T-helper 2 cell (primary cell): Measurements from ENCODE around the gene AMPD2.
"Not testable (repeated sequence)": the region's sequence is repeated elsewhere in the genome, so short reads cannot be mapped to it uniquely, and the experiment has no call there.

Source experiments
- DNase-seq, 5 experiments: peaks; one replicate each; pipeline versions ENCODE4 v3.0.0 to v3.0.0-alpha.2; 2012 to 2022

Gene AMPD2

GRCh38 chr1:109653306-109653705 is 33.7 kb downstream of the AMPD2 start:
- no peak for DNase-seq

GRCh38 chr1:109654519-109654918 is 34.9 kb downstream of the AMPD2 start:
- DNase-seq: no peak

GRCh38 chr1:109655615-109656519 is 36.2 kb downstream of the AMPD2 start, which contains the start of gene GSTM4:
Gene GSTM4 (plus strand): TSS chr1:109656099. CDS start chr1:109656390, 291 bp downstream.
- DNase-seq: peak; percentile 23 to 70 (median 39)

- DNase-seq: no peak
Measured at GRCh38 chr1:109657395-109657794, 37.8 kb downstream of the AMPD2 start.

- no peak for DNase-seq
Measured at GRCh38 chr1:109657970-109658369, 38.3 kb downstream of the AMPD2 start.

- no peak for DNase-seq
Measured at GRCh38 chr1:109658533-109659042, 39.0 kb downstream of the AMPD2 start.

- no peak for DNase-seq
Measured at GRCh38 chr1:109659145-109659544, 39.5 kb downstream of the AMPD2 start.

GRCh38 chr1:109659997-109660690 is 40.5 kb downstream of the AMPD2 start:
- DNase-seq: no peak

- DNase-seq: not testable (repeated sequence)
Measured at GRCh38 chr1:109660691-109661026, 41.0 kb downstream of the AMPD2 start.

- no peak for DNase-seq
Measured at GRCh38 chr1:109661391-109661790, 41.8 kb downstream of the AMPD2 start.

GRCh38 chr1:109664671-109665070 is 45.0 kb downstream of the AMPD2 start:
- no peak for DNase-seq

- peak; percentile 24 to 84 (median 63) for DNase-seq
Measured at GRCh38 chr1:109667452-109668122, 48.0 kb downstream of the AMPD2 start, which contains the start of gene GSTM2. Gene GSTM2 (plus strand): TSS chr1:109668057. CDS start chr1:109668116, 59 bp downstream.

- DNase-seq: no peak
Measured at GRCh38 chr1:109668123-109668775, 48.6 kb downstream of the AMPD2 start.

- peak in 1 of 5 experiments; percentile 37 for DNase-seq
Measured at GRCh38 chr1:109669246-109669948, 49.8 kb downstream of the AMPD2 start.

GRCh38 chr1:109669949-109670302 is 50.3 kb downstream of the AMPD2 start:
- not testable (repeated sequence) for DNase-seq

GRCh38 chr1:109671067-109671466 is 51.4 kb downstream of the AMPD2 start:
- DNase-seq: no peak

- DNase-seq: not testable (repeated sequence)
Measured at GRCh38 chr1:109673861-109674260, 54.2 kb downstream of the AMPD2 start.

GRCh38 chr1:109676683-109677381 is 57.2 kb downstream of the AMPD2 start:
- DNase-seq: not testable (repeated sequence)

- no peak for DNase-seq
Measured at GRCh38 chr1:109677459-109677858, 57.8 kb downstream of the AMPD2 start.

- not testable (repeated sequence) for DNase-seq
Measured at GRCh38 chr1:109678637-109679036, 59.0 kb downstream of the AMPD2 start.
